ENCODE results near the gene PBX4.
"Not testable (repeated sequence)": the region's sequence is repeated elsewhere in the genome, so short reads cannot be mapped to it uniquely, and the experiment has no call there.

PBX4 gene

GRCh38 chr19:19618219-19619051 is at the start of gene PBX4:
Gene PBX4, minus strand, starts transcription at chr19:19618687. Its CDS starts 58 bp downstream, at chr19:19618629.
- DNase-seq, result peak; percentile 99

- DNase-seq, result not testable (repeated sequence)
These were observed 47.0 kb upstream of the PBX4 start for GRCh38 chr19:19665420-19665948.

- peak; percentile 90 for DNase-seq
These were observed 45.0 kb upstream of the PBX4 start, which contains the start of gene ATP13A1 for GRCh38 chr19:19663256-19664120. Gene ATP13A1, minus strand, starts transcription at chr19:19663676. Its CDS starts 10 bp downstream, at chr19:19663666.

GRCh38 chr19:19662871-19663255 is 44.4 kb upstream of the PBX4 start:
- no peak for DNase-seq

- no peak for DNase-seq
These were observed 43.9 kb upstream of the PBX4 start for GRCh38 chr19:19662344-19662743.

- DNase-seq, result no peak
These were observed 43.3 kb upstream of the PBX4 start for GRCh38 chr19:19661675-19662251.

GRCh38 chr19:19661141-19661674 is 42.7 kb upstream of the PBX4 start:
- no peak for DNase-seq

GRCh38 chr19:19659646-19660245 is 41.3 kb upstream of the PBX4 start:
- DNase-seq, result no peak

- no peak for DNase-seq
These were observed 38.9 kb upstream of the PBX4 start for GRCh38 chr19:19657397-19657783.

GRCh38 chr19:19656451-19657396 is 38.2 kb upstream of the PBX4 start:
- DNase-seq, result no peak

GRCh38 chr19:19655641-19656343 is 37.3 kb upstream of the PBX4 start:
- no peak for DNase-seq

GRCh38 chr19:19655051-19655594 is 36.6 kb upstream of the PBX4 start:
- DNase-seq, result no peak

GRCh38 chr19:19654441-19654840 is 36.0 kb upstream of the PBX4 start:
- DNase-seq, result no peak

- DNase-seq, result no peak
These were observed 35.2 kb upstream of the PBX4 start for GRCh38 chr19:19653597-19654147.

- DNase-seq, result no peak
These were observed 34.2 kb upstream of the PBX4 start for GRCh38 chr19:19652482-19653295.

GRCh38 chr19:19651076-19651475 is 32.6 kb upstream of the PBX4 start:
- DNase-seq, result no peak

GRCh38 chr19:19650331-19650730 is 31.8 kb upstream of the PBX4 start:
- DNase-seq, result no peak

GRCh38 chr19:19649580-19649995 is 31.1 kb upstream of the PBX4 start:
- no peak for DNase-seq

GRCh38 chr19:19649155-19649554 is 30.7 kb upstream of the PBX4 start:
- DNase-seq, result no peak

Data from activated CD4-positive, CD25-positive, alpha-beta regulatory T cell treated with anti-CD3 and anti-CD28 coated beads, Interleukin-2, amount 50 U/mL, for 72 hours (primary cell).